ENCODE measurements around the gene TST. TPM values are rescaled to one million over a fixed set of nuclear protein-coding genes. Genes with fewer than 3 reads are reported as not detected.

TST gene
- polyA plus RNA-seq, 1 donor: 19.6 TPM

- DNase-seq (ENCODE audit: low read depth): no peak
Measured at GRCh38 chr22:37053310-37054055, 34.2 kb upstream of the TST start.

- no peak for DNase-seq (ENCODE audit: low read depth)
Measured at GRCh38 chr22:37052386-37053309, 33.4 kb upstream of the TST start.

- no peak for DNase-seq (ENCODE audit: low read depth)
Measured at GRCh38 chr22:37051391-37052385, 32.4 kb upstream of the TST start, which contains the start of gene KCTD17. KCTD17 (plus strand) TSS chr22:37051742; CDS start chr22:37051761, 19 bp downstream.

GRCh38 chr22:37050913-37051312, 31.7 kb upstream of the TST start:
- no peak for DNase-seq (ENCODE audit: low read depth)

- DNase-seq (ENCODE audit: low read depth): no peak
Measured at GRCh38 chr22:37049224-37049623, 30.0 kb upstream of the TST start.

GRCh38 chr22:37048133-37048532, 28.9 kb upstream of the TST start:
- no peak for DNase-seq (ENCODE audit: low read depth)

GRCh38 chr22:37047006-37047405, 27.8 kb upstream of the TST start:
- no peak for DNase-seq (ENCODE audit: low read depth)

- DNase-seq (ENCODE audit: low read depth): no peak
Measured at GRCh38 chr22:37046589-37046988, 27.3 kb upstream of the TST start.

GRCh38 chr22:37045958-37046357, 26.7 kb upstream of the TST start:
- DNase-seq (ENCODE audit: low read depth): no peak

GRCh38 chr22:37044634-37045625, 25.7 kb upstream of the TST start:
- DNase-seq (ENCODE audit: low read depth): no peak

- no peak for DNase-seq (ENCODE audit: low read depth)
Measured at GRCh38 chr22:37043828-37044538, 24.7 kb upstream of the TST start.

GRCh38 chr22:37043209-37043827, 24.1 kb upstream of the TST start:
- no peak for DNase-seq (ENCODE audit: low read depth)

GRCh38 chr22:37039466-37039865, 20.2 kb upstream of the TST start:
- no peak for DNase-seq (ENCODE audit: low read depth)

GRCh38 chr22:37037669-37038068, 18.4 kb upstream of the TST start:
- no peak for DNase-seq (ENCODE audit: low read depth)

GRCh38 chr22:37036655-37037377, 17.6 kb upstream of the TST start:
- no peak for DNase-seq (ENCODE audit: low read depth)

GRCh38 chr22:37033605-37034430, 14.6 kb upstream of the TST start:
- DNase-seq (ENCODE audit: low read depth): no peak

Data from forelimb muscle (tissue), 1 donor.